ENCODE results near the gene DHFR2.

GRCh38 chr3:94099311-94099710 is 36.6 kb upstream of the DHFR2 start:
- no peak for TF ChIP-seq CTCF (IDR thresholded peaks at IDR 0.05; ENCODE audit: low read depth, low read length)
- no peak for TF ChIP-seq EZH2phosphoT487 (IDR thresholded peaks at IDR 0.05; ENCODE audit: low read depth)

Data from OCI-LY3 (cell line).